ENCODE data around the gene CHAF1B.
A peak's percentile ranks its signal among the peaks of the same experiment; 100 is the strongest.

The CHAF1B gene

GRCh38 chr21:36429947-36430546 is 44.9 kb downstream of the CHAF1B start:
- peak; percentile 72 for DNase-seq

- DNase-seq = no peak
Observed at GRCh38 chr21:36430841-36431240, 45.6 kb downstream of the CHAF1B start.

- DNase-seq = no peak
Observed at GRCh38 chr21:36431252-36431651, 46.1 kb downstream of the CHAF1B start.

GRCh38 chr21:36433059-36433709 is 48.0 kb downstream of the CHAF1B start:
- DNase-seq = no peak

- no peak for DNase-seq
Observed at GRCh38 chr21:36434144-36434543, 49.0 kb downstream of the CHAF1B start.

DNA sequence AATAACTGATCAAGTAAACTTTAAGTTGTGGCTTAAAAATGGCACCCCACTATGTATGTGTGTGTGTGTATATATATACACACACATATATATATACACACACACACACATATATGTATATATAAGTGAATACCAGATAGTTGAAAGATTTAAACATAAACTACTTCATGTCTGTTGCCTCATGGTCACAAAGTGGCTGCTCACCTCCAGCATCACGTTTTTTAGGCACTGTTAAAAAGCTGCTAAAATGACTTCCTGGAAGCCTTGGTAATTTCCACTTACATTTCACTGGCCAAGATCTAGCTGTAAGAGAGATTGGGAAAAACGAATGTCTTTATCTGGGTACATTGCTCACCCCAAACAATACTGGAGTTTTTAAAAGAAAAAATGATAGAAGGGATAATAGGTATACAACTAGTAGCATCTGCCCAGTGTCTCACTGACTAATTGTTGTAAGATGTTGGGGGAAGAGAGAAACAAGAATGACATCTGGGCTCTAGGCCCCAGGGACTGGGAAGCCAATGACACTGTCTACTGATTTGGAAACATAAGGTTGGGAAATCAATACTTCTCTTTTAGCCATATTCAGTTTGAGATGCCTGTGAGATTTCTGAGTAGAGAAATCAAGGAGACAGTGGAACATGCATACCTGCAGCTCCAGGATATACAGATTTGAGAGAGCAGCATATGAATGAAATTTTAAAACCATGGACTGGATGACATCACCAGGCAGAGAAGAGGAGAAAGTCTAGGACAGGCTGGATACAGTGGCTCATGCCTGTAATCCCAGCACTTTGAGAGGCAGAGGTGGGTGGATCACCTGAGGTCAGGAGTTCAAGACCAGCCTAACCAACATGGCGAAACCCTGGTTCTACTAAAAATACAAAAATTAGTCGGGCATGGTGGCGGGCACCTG is 51.9 kb downstream of the CHAF1B start:
- DNase-seq = no peak

GRCh38 chr21:36437745-36438128 is 52.5 kb downstream of the CHAF1B start:
- DNase-seq = no peak

DNA sequence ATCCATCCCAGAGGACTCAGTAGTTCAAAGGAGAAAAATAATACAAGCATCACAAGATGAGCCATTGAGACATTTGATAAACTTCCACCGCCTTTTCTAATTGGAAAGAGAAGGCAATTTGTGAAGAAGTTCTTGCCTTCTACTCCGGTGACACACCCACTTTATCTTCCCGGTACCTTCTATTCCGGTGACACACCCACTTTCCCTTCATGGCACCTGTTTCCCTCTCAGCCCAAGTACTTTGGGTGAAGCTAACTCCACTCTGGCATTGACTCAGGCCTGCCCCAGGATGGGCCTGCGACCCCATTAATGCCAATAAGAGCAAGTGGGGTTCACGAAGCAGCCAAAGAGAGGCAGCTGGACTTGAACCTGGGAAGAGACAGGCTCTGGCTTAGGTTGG is 56.5 kb downstream of the CHAF1B start:
- no peak for DNase-seq

DNA sequence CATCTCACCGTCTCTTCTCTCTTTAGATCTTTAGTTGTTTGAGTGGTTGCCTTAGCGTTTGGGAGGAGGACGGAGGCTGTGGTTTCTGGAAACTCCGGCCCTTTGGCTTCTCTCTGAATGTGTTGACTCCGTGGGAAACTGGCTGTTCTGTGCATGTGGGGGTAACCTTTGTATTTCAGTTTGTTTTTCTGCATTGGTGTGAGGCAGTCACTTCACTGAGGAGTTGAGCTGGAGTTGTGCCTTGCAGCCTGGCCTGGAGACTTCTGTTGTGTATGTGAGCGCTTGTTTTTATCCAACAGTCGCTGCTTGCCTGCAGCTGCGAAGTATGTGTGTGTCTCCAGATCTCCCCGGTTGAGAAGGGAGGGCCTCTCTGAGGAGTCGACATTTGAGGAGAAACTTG is 61.1 kb downstream of the CHAF1B start:
- no peak for DNase-seq

DNA sequence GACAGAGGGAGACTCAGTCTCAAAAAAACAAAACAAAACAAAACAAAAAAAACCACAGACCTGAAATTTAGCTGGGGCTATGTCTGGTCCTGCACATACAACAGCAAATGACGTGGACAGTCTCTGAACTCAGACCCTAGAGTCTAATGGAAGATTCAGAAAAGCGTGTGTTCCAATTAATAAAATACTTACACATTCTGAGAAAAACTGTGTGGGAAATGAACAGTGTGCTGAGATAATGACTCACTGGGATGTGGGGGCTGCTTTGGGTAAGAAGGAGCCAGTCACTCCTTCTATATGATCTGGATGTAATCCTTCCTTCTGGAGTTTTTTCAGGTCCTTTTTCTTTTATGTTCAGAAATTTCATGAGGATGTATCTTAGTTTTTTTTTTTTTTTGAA is 65.3 kb downstream of the CHAF1B start:
- no peak for DNase-seq

- DNase-seq = no peak
Observed at GRCh38 chr21:36451506-36451905, 66.3 kb downstream of the CHAF1B start.

DNA sequence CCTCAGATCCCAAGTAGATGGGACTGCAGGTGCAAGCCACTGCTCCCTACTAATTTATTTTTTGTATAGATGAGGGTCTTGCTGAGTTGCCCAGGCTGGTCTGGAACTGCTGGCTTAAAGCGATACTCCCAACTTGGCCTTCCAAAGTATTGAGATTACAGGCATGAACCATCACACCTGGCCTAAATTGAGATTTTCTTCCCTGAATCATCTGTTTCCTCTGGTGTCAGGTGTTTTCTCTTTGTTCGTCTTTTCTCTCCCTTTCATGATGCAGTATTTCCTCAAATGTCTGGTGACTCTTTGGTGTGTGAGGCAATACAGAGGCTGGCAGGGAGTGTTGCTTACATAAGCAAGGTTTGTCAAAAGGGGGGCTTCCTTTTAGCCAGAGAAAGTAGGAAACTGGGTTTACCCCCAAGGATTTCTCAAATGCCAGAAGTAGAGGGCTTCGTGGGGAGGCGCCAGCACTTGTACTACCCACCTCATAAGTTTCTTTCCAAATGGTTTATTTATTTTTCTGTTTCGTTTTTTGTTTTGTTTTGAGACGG is 67.2 kb downstream of the CHAF1B start:
- DNase-seq = no peak

GRCh38 chr21:36454093-36454531 is 68.9 kb downstream of the CHAF1B start:
- no peak for DNase-seq

DNA sequence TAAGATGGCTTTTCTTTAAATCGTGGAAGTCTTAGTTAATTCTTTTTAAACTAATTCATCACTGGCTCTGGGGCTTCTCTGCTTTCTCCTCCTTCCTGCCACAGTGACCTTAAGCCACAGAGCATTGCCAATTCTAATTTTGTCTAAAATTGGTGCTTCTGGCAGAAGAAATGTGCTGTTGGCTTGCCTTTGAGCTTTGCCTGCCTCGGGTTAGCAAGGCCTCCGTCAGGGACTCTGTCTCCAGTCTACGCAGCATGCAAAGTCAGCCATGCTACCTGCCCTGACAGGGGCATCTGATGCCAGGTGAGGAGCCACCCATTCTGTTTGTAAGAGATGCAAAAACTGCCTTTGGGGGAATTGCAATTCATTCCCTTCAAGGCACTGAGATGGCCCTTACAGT is 69.5 kb downstream of the CHAF1B start:
- DNase-seq = no peak

DNA sequence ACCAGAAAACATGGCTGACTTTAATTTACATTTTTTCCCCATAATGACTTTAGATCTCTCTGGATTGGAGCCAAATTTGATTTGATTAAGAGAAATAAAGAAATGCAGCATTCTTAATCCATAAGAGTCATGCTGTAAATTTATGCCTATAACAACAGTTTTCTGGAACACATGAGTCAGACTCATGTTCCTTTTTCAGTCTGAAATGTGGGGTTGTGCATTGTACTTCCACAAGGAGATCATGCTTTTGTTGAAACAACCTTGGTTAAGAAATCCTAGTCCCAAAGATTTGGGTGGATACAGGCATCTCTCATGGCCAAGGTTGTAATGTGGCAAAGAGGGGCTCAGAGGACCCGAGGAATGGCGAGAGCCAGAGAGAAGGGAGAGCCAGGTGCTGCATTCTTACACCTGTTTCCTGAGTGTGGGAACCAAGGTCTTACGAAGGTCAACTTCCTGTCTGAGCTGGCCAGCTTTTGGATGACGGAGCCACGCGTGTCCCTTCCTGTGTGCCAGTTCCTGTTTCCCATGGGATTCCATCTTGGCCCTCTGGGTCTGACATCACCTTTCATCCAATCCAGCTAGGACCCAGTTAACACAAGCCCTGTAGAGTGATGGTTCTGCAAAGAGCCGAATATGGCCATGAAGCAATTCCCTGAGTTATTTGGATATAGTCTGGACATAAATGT is 71.7 kb downstream of the CHAF1B start:
- no peak for DNase-seq

DNA sequence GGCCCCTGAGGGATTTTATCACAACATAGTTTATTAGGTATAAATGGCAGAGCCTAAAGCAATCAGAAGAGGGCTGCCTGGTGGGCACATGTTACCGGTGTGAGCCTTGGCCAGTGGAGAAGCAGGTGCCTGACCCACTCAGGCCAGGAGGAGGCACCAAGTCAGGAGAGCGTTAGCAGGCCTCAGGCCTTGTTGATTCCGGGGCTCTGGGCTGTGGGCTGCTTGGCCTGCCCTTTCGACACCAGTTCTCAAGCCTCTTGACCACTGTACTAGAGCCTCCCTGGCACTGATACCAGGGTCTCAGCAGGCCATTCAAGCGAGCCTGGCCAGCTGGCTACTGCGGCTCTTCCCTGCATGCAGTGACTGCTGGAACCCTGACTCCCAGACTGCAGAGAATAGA is 73.9 kb downstream of the CHAF1B start:
- DNase-seq = no peak

DNA sequence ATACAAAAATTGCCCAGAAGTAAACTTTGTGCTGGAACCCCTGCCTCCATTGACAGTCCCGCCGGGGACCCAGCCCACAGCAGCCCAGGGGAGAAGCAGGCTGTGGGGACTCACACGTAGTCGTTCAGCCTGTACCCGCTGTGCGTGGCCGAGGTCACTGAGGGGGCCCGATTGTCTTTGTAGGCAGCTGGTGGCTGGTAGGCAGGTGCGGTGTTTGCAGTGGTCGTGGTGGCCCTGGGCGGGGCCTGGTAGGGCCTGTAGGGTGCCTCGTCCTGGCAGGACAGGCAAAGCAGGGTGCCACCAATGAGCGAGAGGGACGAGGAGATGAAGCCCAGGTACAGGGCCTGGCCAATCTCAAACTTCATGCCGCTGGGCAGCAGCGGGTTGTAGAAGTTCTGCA is 75.7 kb downstream of the CHAF1B start:
- no peak for DNase-seq

- no peak for DNase-seq
Observed at GRCh38 chr21:36461277-36461917, 76.2 kb downstream of the CHAF1B start.

DNA sequence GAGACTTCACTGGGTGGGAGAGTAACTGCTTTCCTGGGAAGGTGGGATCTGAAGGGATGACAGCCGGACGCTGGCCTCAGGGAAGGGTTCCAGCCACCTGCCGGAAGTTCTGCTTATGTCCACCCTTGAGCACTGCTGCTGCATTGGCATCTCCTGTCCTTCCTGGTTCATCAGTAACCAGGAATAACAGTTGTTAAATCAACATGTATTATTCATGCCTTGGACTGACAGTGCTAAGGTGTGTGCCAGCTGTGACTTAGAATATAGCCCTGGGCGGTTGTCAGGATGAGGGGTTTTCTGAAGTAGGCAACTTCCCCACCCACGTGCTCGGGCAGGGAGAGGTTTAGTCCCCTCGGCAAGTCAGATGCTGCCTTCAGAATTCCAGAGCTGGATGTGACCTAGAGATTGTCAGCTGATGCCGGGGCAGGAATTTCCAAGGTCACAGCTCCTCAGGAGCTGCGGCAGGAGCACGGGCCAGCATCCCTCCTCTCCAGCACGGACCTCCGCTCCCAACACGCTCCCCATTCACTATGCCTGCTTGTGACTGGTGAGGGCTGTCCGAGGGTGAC is 76.8 kb downstream of the CHAF1B start:
- no peak for DNase-seq

GRCh38 chr21:36463204-36463603 is 78.0 kb downstream of the CHAF1B start:
- DNase-seq = no peak

GRCh38 chr21:36463991-36464390 is 78.8 kb downstream of the CHAF1B start:
- DNase-seq = no peak

DNA sequence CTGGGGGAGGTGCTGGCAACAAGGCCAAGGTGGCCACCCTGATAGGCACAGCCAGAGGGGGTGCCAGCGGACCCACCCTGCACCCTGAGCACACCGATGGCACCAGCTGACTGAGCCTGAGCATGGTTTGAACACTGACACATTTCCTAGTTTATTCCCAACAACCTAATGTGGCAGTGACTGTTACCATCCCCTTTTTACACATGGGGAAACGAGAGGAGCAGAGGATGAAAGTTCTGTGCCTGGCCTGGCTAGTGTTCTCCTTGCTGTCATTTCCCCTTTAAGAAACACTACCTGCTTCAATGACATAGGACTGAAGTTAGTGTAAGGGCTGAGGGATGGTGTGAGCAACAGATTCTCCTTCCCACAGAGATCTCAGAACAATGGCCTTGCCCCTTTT is 79.4 kb downstream of the CHAF1B start:
- DNase-seq = no peak
